Measurements from ENCODE around the gene PPP2R5E.

DNA sequence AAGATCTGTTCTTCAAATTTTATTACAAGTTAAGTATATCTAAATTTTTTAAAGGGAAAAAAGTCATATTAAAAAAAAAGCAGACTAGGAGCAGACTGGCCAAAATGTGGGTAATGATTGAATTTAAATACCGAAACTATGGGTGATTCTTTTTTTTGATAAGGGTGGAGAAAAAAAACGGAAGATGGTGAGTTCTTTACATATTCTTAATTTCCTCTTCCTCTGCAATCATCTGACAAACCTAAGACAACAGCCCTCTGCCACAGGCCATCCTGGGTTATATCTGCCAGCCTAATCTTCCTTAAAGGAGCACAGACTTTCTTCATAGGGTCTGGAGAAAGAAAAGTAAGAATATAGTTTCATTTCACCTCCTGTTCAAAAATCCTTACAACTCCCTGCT is 108.0 kb downstream of the PPP2R5E start:
- TF ChIP-seq, protein P1, sequence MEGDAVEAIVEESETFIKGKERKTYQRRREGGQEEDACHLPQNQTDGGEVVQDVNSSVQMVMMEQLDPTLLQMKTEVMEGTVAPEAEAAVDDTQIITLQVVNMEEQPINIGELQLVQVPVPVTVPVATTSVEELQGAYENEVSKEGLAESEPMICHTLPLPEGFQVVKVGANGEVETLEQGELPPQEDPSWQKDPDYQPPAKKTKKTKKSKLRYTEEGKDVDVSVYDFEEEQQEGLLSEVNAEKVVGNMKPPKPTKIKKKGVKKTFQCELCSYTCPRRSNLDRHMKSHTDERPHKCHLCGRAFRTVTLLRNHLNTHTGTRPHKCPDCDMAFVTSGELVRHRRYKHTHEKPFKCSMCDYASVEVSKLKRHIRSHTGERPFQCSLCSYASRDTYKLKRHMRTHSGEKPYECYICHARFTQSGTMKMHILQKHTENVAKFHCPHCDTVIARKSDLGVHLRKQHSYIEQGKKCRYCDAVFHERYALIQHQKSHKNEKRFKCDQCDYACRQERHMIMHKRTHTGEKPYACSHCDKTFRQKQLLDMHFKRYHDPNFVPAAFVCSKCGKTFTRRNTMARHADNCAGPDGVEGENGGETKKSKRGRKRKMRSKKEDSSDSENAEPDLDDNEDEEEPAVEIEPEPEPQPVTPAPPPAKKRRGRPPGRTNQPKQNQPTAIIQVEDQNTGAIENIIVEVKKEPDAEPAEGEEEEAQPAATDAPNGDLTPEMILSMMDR (IDR thresholded peaks at IDR 0.05; ENCODE audit: insufficient read depth, low read length, poor library complexity, severe bottlenecking): no peak
- TF ChIP-seq EZH2phosphoT487 (conservative IDR thresholded peaks at IDR 0.05; ENCODE audit: low read length): no peak
